ENCODE data around the gene SMIM13. TPM values are rescaled to one million over a fixed set of nuclear protein-coding genes. Genes with fewer than 3 reads are reported as not detected.

Gene SMIM13
- total and polyA plus RNA-seq, 2 of the 4 experiments (the other 2 are of a cell fraction), result 5.4 to 10.0 TPM

- Histone ChIP-seq H2BK120ac (ENCODE audit: low read depth, low read length) (no peak overlapping the region), H2AK5ac (ENCODE audit: low read depth, low read length) (no peak overlapping the region), H3K27ac (ENCODE audit: insufficient read depth, low read length) (no peak overlapping the region), H4K5ac (ENCODE audit: low read depth, low read length) (no peak overlapping the region), H2AK9ac (replicated peaks; ENCODE audit: low read depth, low read length, poor library complexity) (no peak overlapping the region), H3K14ac (replicated peaks; ENCODE audit: low read depth, low read length) (no peak overlapping the region), H3K4me1 (ENCODE audit: control insufficient read depth, insufficient read depth, low read length) (no peaks in the 10 kb centered on the region), H2BK20ac (ENCODE audit: low read depth, low read length) (no peak overlapping the region), H4K20me1 (ENCODE audit: insufficient read depth, low read length) (no peaks in the 10 kb centered on the region), H4K8ac (ENCODE audit: low read depth in 2 of 2, low read length in 2 of 2) (no peak overlapping the region), H3K4ac (ENCODE audit: low read depth, low read length) (no peak overlapping the region), H3K36me3 (ENCODE audit: control insufficient read depth, insufficient read depth, low read length) (no peaks in the 10 kb centered on the region), H3K56ac (ENCODE audit: extremely low read depth, insufficient read depth, low read length) (no peak overlapping the region), H3K9me3 (ENCODE audit: control insufficient read depth, insufficient read depth, low read length) (no peaks in the 10 kb centered on the region), H3K4me3 (ENCODE audit: insufficient read depth, low read depth, low read length) (no peak overlapping the region), H3K79me1 (ENCODE audit: low read depth in 1 of 2, low read length in 2 of 2) (no peaks in the 10 kb centered on the region), H3K18ac (ENCODE audit: low read depth, low read length) (no peak overlapping the region), H2AFZ (replicated peaks; ENCODE audit: low read length, poor library complexity) (no peak overlapping the region), H3K27me3 (ENCODE audit: control insufficient read depth, insufficient read depth, low read length) (no peaks in the 10 kb centered on the region), H3K9ac (ENCODE audit: low read depth, low read length) (no peak overlapping the region), H3K9me1 (ENCODE audit: insufficient read depth, low read length) (no peaks in the 10 kb centered on the region), H3K4me2 (ENCODE audit: low read depth, low read length) (no peak overlapping the region), H3K23ac (ENCODE audit: low read depth, low read length) (no peak overlapping the region), H2BK5ac (ENCODE audit: low read depth, low read length, poor library complexity, severe bottlenecking) (no peak overlapping the region), H2BK15ac (ENCODE audit: low read depth, low read length) (no peak overlapping the region), H4K91ac (ENCODE audit: insufficient read depth, low read depth, low read length) (no peak overlapping the region)
- no peak for ATAC-seq (ENCODE audit: low read depth)
- POLR2A ChIA-PET (ENCODE audit: unreplicated experiment), result no interaction called here
- TF ChIP-seq RFX5 (IDR thresholded peaks at IDR 0.05; ENCODE audit: low read depth, low read length) (no peak), USF2 (IDR thresholded peaks at IDR 0.05; ENCODE audit: low read depth, low read length) (no peak), CHD1 (IDR thresholded peaks at IDR 0.05; ENCODE audit: low read depth, low read length) (no peak), CEBPB (IDR thresholded peaks at IDR 0.05; ENCODE audit: low read depth, low read length) (no peak), SMC3 (IDR thresholded peaks at IDR 0.05; ENCODE audit: low read depth, low read length) (no peak), NFE2L2 (IDR thresholded peaks at IDR 0.05; ENCODE audit: low read depth, low read length) (no peak)
- CTCF ChIA-PET, result no interaction called here
- intact Hi-C loops (cut with micrococcal nuclease) (no loop called here), dilution Hi-C loops (cut with HindIII; ENCODE audit: low sequenced_read_pairs, unreplicated experiment) (no loop called here), in situ Hi-C loops (cut with MboI; ENCODE audit: low sequenced_read_pairs) (no loop called here)
- BruUV-seq (replicated peaks), result no TSS peak
- no peak for DNase-seq
Measured at GRCh38 chr6:11155589-11155988, 62.0 kb downstream of the SMIM13 start.
